Stomach (tissue), 9 donors: Measurements from ENCODE around the gene FIGNL1. TPM values are rescaled to one million over a fixed set of nuclear protein-coding genes. Genes with fewer than 3 reads are reported as not detected.

Source experiments
- DNase-seq, 2 donors: peaks; one replicate each; pipeline versions ENCODE4 v3.0.0 to v3.0.0-alpha.2; 2013 to 2019
- H3K27ac ChIP-seq, 5 donors: fragments of 200-600 bp in 4 of 5; sonication (generic) in 4 of 5; one replicate each; pipeline ENCODE4 v1.5.1; 2013 to 2019; ENCODE audit warnings: mild to moderate bottlenecking in 1 of 5, moderate library complexity in 1 of 5
- H3K27me3 ChIP-seq, 3 donors: fragments of 200-600 bp; sonication (generic); one replicate each; pipeline ENCODE4 v1.5.1; 2017 to 2019; ENCODE audit warnings: mixed run types in 1 of 3
- H3K36me3 ChIP-seq, 4 donors: fragments of 200-600 bp; sonication (generic); 1 replicate in 3 of 4; 2 replicates in 1 of 4; pipeline ENCODE4 v1.5.1; 2016 to 2019
- H3K4me1 ChIP-seq, 4 donors: fragments of 200-600 bp; sonication (generic); one replicate each; pipeline ENCODE4 v1.5.1; 2016 to 2019
- H3K4me3 ChIP-seq, 4 donors: fragments of 200-600 bp; sonication (generic) in 3 of 4; one replicate each; pipeline ENCODE4 v1.5.1; 2016 to 2019; ENCODE audit warnings: mild to moderate bottlenecking in 1 of 4
- H3K9me3 ChIP-seq, 4 donors: fragments of 200-600 bp; sonication (generic); one replicate each; pipeline ENCODE4 v1.5.1; 2016 to 2019
- CTCF ChIP-seq, 7 experiments: fragments of 450-650 bp in 4 of 7; fragments of 200-600 bp in 3 of 7; sonication (generic) in 3 of 7; IDR thresholded peaks; one replicate each; pipeline ENCODE4 v1.5.1; 2016 to 2019; ENCODE audit warnings: antibody characterized with exemption in 7 of 7, control low read depth in 2 of 7, mild to moderate bottlenecking in 1 of 7
- EP300 ChIP-seq: sonication (generic); formaldehyde crosslinking; IDR thresholded peaks from one replicate; pipeline ENCODE4 v1.6.1; 2017; ENCODE audit warnings: antibody characterized with exemption
- POLR2A ChIP-seq, 4 donors: fragments of 450-650 bp; IDR thresholded peaks; one replicate each; pipeline ENCODE4 v1.6.1; 2016; ENCODE audit warnings: antibody characterized with exemption in 4 of 4, control low read depth in 2 of 4, mild to moderate bottlenecking in 1 of 4, moderate library complexity in 1 of 4
- POLR2AphosphoS5 ChIP-seq, 3 donors: sonication (generic); formaldehyde crosslinking; IDR thresholded peaks; one replicate each; pipeline ENCODE4 v1.6.1; 2016; ENCODE audit warnings: antibody characterized with exemption in 3 of 3
- WGBS, 5 donors: extraction: QIAGEN DNeasy Blood & Tissue Kit in 3 of 5; methylation state at CpG; one replicate each; pipeline versions ENCODE4 v1.1.5 to v1.1.7; 2013 to 2018; 5-methylcytosine and 5-hydroxymethylcytosine counted together
- intact Hi-C: fragments of 100-400 bp; cut with DNase I; formaldehyde crosslinking; loops from one replicate; pipeline ENCODE4 v1.15.1; 2023; ENCODE audit warnings: low total_unique reads
- polyA plus RNA-seq, 3 donors: library from polyadenylated mRNA; stranded (reverse); fragments of 200-250 nt; gene quantifications; one replicate each; pipeline ENCODE4 v1.2.3, GENCODE V29; 2013
- total RNA-seq, 5 donors: library from RNA; depleted of rRNA; stranded (reverse); fragments of >200 nt; gene quantifications; one replicate each; pipeline versions ENCODE4 v1.1.0 to v1.2.3, GENCODE V29; 2014 to 2016
- donor health status: healthy with polysubstance abuse.
- donor health status: Bipolar disorder and iron deficiency.
- donor health status: healthy.

The FIGNL1 gene
- total and polyA plus RNA-seq, 8 donors: 0.29 to 32.1 (median 5.1) TPM

- WGBS, 5 donors: 68 to 89% (median 84%) methylated on average over 2 of the region's 2 CpGs
- Histone ChIP-seq H3K9me3 (no peaks in the 10 kb centered on the region), H3K4me3 (no peak overlapping the region), H3K4me1 (no peaks in the 10 kb centered on the region), H3K27me3 (no peaks in the 10 kb centered on the region), H3K36me3 (no peaks in the 10 kb centered on the region), H3K27ac (no peak overlapping the region)
- intact Hi-C loops: no loop called here
- no peak for DNase-seq
- TF ChIP-seq POLR2AphosphoS5 (IDR thresholded peaks at IDR 0.05) (no peak), CTCF (IDR thresholded peaks at IDR 0.05) (no peak), POLR2A (IDR thresholded peaks at IDR 0.05) (no peak)
These were observed 18.8 kb downstream of the FIGNL1 start for GRCh38 chr7:50431316-50431715.

GRCh38 chr7:50428911-50429310 is 21.2 kb downstream of the FIGNL1 start:
- Histone ChIP-seq H3K9me3 (no peaks in the 10 kb centered on the region), H3K27ac (no peak overlapping the region), H3K4me1 (no peaks in the 10 kb centered on the region), H3K36me3 (no peaks in the 10 kb centered on the region), H3K4me3 (no peak overlapping the region), H3K27me3 (no peaks in the 10 kb centered on the region)
- TF ChIP-seq POLR2AphosphoS5 (IDR thresholded peaks at IDR 0.05) (no peak), EP300 (no peak), POLR2A (IDR thresholded peaks at IDR 0.05) (no peak), CTCF (IDR thresholded peaks at IDR 0.05) (no peak)
- no peak for DNase-seq
- intact Hi-C loops: no loop called here
- 62 to 83% (median 72%) methylated on average over 3 of the region's 3 CpGs for WGBS, 5 donors

GRCh38 chr7:50427518-50427917 is 22.6 kb downstream of the FIGNL1 start:
- DNase-seq: no peak
- intact Hi-C loops: no loop called here
- Histone ChIP-seq H3K36me3 (no peaks in the 10 kb centered on the region), H3K4me3 (no peak overlapping the region), H3K9me3 (no peaks in the 10 kb centered on the region), H3K27me3 (no peaks in the 10 kb centered on the region), H3K4me1 (no peaks in the 10 kb centered on the region), H3K27ac (no peak overlapping the region)
- TF ChIP-seq POLR2AphosphoS5 (IDR thresholded peaks at IDR 0.05) (no peak), CTCF (IDR thresholded peaks at IDR 0.05) (no peak), EP300 (no peak), POLR2A (IDR thresholded peaks at IDR 0.05) (no peak)
- WGBS, 5 donors: 78 to 91% (median 86%) methylated on average over 2 of the region's 2 CpGs

GRCh38 chr7:50426280-50427045 is 23.7 kb downstream of the FIGNL1 start:
- Histone ChIP-seq H3K4me3 (no peak overlapping the region), H3K27ac (no peak overlapping the region), H3K27me3 (no peaks in the 10 kb centered on the region), H3K4me1 (no peaks in the 10 kb centered on the region), H3K36me3 (no peaks in the 10 kb centered on the region), H3K9me3 (no peaks in the 10 kb centered on the region)
- no peak for TF ChIP-seq EP300
- no peak for TF ChIP-seq CTCF (IDR thresholded peaks at IDR 0.05)
- no peak for TF ChIP-seq POLR2A (IDR thresholded peaks at IDR 0.05)
- no peak for TF ChIP-seq POLR2AphosphoS5 (IDR thresholded peaks at IDR 0.05)
- WGBS, 5 donors: 57 to 78% (median 66%) methylated on average over 4 to 5 of the region's 5 CpGs
- DNase-seq: no peak
- intact Hi-C loops: no loop called here
